ENCODE results near the gene DEF6. TPM values are rescaled to one million over a fixed set of nuclear protein-coding genes. Genes with fewer than 3 reads are reported as not detected.

DEF6 gene
- total and polyA plus RNA-seq, 2 of the 13 experiments (the other 11 are each of a cell fraction or from before 2014, with no cell fraction given), result 5.2 to 10.0 TPM

- TF ChIP-seq TFDP2 (CRISPR knock-in tag; IDR thresholded peaks at IDR 0.05) (peak; percentile 38; the same call in 1 of the 2 replicates), GLMP (CRISPR knock-in tag; IDR thresholded peaks at IDR 0.05; ENCODE audit: borderline replicate concordance) (no peak), POLR2G (IDR thresholded peaks at IDR 0.05; ENCODE audit: low read depth, low read length) (no peak), RBM22 (optimal IDR thresholded peaks at IDR 0.05; ENCODE audit: low read length) (no peak), ZNF136 (CRISPR knock-in tag; IDR thresholded peaks at IDR 0.05; ENCODE audit: low read depth) (0 out of 2 replicates have a peak, but pooled peaks have one; percentile 22), ZNF878 (CRISPR knock-in tag; IDR thresholded peaks at IDR 0.05) (peak; percentile 40; the same call in 1 of the 2 replicates), UBTF (CRISPR knock-in tag; IDR thresholded peaks at IDR 0.05) (peak; percentile 19; the same call in 1 of the 2 replicates), HMGXB3 (CRISPR knock-in tag; IDR thresholded peaks at IDR 0.05; ENCODE audit: borderline replicate concordance) (0 out of 2 replicates have a peak, but pooled peaks have one; percentile 37), TEAD3 (CRISPR knock-in tag; optimal IDR thresholded peaks at IDR 0.05; ENCODE audit: borderline replicate concordance) (peak; percentile 36), SKI (IDR thresholded peaks at IDR 0.05; ENCODE audit: partially characterized antibody) (peak; percentile 44), SAFB2 (CRISPR knock-in tag; IDR thresholded peaks at IDR 0.05; ENCODE audit: borderline replicate concordance, low read depth) (no peak), POGK (CRISPR knock-in tag; conservative IDR thresholded peaks at IDR 0.05) (no peak), CBX5 (CRISPR knock-in tag; IDR thresholded peaks at IDR 0.05; ENCODE audit: borderline replicate concordance) (no peak), ZNF720 (CRISPR knock-in tag; IDR thresholded peaks at IDR 0.05) (no peak), FOXA3 (CRISPR knock-in tag; IDR thresholded peaks at IDR 0.05) (peak; percentile 65), ZSCAN29 (CRISPR knock-in tag; conservative IDR thresholded peaks at IDR 0.05) (no peak), ZNF788 (CRISPR knock-in tag; IDR thresholded peaks at IDR 0.05; ENCODE audit: borderline replicate concordance) (no peak)
Observed at GRCh38 chr6:35368038-35368887, 70.6 kb downstream of the DEF6 start (continued).

Data from HepG2 (cell line).